ENCODE measurements around the gene UTP20.
"Not testable (repeated sequence)": the region's sequence is repeated elsewhere in the genome, so short reads cannot be mapped to it uniquely, and the experiment has no call there.

The UTP20 gene

DNA sequence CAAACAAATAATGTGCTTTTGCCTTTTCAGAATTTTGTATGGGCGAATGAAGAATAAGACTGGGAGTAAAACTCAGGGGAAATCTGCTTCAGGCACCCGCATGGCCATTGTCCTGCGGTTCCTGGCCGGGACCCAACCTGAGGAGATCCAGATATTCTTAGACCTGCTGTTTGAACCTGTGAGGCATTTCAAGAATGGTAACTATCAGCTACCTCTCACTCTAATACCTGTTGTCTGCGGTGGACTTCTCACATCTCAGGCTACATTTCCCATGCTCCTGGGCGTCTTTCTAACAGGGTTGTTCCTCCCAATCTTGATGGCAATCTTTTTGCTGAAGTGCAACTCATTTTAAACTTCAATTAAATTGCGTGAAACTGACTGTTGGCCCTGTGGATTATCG, 47.1 kb downstream of the UTP20 start:
- DNase-seq (ENCODE audit: low spot score), result no peak

- no peak for DNase-seq (ENCODE audit: low spot score)
Observed at GRCh38 chr12:101327546-101327945, 47.6 kb downstream of the UTP20 start.

- no peak for DNase-seq (ENCODE audit: low spot score)
Observed at GRCh38 chr12:101328917-101329316, 49.0 kb downstream of the UTP20 start.

DNA sequence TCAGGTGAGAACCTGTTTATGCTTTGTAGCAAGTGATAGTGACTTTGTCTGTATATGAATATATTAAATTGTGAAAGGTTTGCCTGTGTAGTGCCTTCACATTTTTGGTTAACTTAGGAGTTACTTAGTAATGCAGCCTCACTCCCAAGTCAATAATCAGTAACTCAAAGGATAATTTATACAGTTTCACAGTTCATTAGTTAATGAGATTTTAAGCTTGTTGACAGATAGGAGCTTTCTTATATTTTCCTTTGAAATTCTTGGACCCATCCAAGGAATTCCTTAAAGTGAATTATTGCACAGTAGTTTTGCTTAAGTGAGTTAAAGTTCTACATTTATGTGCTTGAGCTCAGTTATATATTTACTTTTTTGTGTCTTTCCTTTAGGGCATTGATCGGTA, 50.7 kb downstream of the UTP20 start:
- no peak for DNase-seq (ENCODE audit: low spot score)

GRCh38 chr12:101336437-101336836, 56.5 kb downstream of the UTP20 start:
- no peak for DNase-seq (ENCODE audit: low spot score)

GRCh38 chr12:101338087-101338486, 58.2 kb downstream of the UTP20 start:
- DNase-seq (ENCODE audit: low spot score), result no peak

DNA sequence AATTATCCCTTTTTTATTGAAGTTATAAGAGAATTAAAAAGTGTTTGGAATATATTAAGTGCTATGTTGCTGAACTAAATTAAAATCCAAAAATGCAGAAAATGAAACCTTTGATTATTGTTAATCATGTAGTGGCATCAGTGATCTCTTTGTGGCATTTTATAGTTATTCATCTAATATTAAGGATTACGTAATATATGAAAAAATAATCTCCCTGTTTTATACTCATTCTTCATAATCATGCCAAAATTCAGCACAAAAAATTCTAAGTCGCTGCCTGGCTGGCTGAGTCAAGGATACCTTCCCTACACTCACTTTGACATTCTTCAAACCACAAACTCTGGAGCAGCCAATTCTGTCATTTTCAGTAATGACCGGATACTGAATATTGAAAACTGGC, 64.0 kb downstream of the UTP20 start:
- DNase-seq (ENCODE audit: low spot score), result no peak

GRCh38 chr12:101351682-101352081, 71.8 kb downstream of the UTP20 start:
- DNase-seq (ENCODE audit: low spot score), result no peak

DNA sequence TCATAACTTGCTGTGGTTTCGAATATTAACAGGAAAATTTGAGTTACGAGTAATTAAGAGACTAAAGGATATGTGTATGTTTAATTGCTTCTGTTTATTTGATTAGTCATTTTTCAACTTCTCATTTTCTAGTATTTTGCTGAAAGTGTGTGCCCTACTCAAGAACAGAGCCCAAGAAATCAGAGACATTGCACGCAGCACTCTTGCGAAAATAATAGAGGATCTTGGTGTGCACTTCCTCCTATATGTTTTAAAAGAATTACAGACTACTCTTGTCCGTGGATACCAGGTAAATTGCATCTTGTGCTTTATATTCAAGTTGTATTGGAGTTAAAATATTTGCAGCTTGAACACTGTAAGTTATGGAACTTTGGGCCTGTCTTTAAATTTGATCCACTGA, 76.9 kb downstream of the UTP20 start:
- DNase-seq (ENCODE audit: low spot score), result no peak

DNA sequence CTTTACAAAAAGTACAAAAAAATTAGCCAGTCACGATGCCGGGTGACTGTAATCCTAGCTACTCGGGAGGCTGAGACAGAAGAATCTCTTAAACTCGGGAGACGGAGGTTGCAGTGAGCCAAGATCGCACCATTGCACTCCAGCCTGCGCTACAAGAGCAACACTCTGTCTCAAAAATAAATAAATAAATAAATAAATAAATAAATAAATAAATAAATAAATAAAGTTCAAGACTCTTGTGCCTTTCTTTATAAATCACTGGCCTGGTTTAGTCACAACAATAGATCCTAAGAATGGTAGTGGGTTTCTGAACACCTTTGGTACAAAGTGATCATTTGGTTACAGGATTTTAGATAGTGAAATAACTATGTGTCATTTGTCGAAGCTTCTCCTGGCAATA, 81.5 kb downstream of the UTP20 start:
- DNase-seq (ENCODE audit: low spot score), result no peak

DNA sequence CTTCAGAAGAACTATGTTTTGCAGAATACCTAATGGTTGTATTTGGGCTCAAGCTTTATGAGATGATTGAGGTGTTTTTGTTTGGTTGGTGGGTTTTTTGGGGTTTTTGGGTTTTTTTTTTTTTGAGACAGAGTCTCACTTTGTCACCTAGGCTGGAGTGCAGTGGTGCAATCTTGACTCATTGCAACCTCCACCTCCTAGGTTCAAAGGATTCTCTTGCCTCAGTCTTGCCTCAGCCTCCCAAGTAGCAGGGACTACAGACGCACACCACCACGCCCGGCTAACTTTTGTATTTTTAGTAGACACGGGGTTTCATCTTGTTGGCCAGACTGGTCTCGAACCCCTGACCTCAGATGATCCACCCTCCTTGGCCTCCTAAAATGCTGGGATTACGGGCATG, 88.1 kb downstream of the UTP20 start:
- no peak for DNase-seq (ENCODE audit: low spot score)

- no peak for DNase-seq (ENCODE audit: low spot score)
Observed at GRCh38 chr12:101372431-101372830, 92.5 kb downstream of the UTP20 start.

- no peak for DNase-seq (ENCODE audit: low spot score)
Observed at GRCh38 chr12:101375573-101375972, 95.7 kb downstream of the UTP20 start.

DNA sequence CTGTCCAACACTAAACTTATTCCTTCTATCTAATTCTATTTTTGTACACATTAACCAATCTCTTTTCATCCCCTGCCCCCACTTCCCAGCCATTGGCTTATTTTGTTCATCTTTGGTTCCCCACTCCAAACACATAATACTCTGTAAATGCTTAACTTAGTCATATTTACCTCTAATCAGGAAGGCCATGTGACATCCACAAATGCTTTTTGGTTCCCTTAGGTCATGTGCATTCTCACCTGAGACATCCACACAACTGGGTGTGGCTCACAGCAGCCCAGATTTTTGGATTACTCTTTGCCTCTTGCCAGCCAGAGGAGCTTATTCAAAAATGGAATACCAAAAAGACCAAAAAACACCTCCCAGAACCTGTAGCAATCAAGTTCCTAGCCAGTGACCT, 99.2 kb downstream of the UTP20 start:
- DNase-seq (ENCODE audit: low spot score), result no peak

DNA sequence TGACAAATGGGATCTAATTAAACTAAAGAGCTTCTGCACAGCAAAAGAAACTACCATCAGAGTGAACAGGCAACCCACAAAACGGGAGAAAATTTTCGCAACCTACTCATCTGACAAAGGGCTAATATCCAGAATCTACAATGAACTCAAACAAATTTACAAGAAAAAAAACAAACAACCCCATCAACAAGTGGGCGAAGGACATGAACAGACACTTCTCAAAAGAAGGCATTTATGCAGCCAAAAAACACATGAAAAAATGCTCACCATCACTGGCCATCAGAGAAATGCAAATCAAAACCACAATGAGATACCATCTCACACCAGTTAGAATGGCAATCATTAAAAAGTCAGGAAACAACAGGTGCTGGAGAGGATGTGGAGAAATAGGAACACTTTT, 111.3 kb downstream of the UTP20 start:
- not testable (repeated sequence) for DNase-seq (ENCODE audit: low spot score)

DNA sequence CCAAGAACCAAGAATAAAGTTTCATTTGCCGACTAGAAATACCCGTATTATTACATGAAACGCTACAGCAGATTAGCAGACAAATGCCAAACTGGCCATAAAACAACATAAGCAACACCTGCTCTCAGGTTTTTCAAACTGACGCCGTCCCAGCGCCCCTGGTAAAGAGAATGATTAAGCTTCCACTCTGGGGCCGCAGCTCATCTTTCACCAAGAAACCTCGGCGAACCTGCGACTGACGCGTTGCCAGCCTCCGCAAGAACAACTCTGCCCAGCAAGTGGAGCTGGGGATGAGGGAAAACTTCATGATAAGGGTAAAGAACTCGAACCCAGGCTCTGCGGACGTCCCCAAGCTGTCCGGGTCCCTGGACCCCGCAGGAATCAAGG, 127.1 kb downstream of the UTP20 start:
- DNase-seq (ENCODE audit: low spot score), result no peak

DNA sequence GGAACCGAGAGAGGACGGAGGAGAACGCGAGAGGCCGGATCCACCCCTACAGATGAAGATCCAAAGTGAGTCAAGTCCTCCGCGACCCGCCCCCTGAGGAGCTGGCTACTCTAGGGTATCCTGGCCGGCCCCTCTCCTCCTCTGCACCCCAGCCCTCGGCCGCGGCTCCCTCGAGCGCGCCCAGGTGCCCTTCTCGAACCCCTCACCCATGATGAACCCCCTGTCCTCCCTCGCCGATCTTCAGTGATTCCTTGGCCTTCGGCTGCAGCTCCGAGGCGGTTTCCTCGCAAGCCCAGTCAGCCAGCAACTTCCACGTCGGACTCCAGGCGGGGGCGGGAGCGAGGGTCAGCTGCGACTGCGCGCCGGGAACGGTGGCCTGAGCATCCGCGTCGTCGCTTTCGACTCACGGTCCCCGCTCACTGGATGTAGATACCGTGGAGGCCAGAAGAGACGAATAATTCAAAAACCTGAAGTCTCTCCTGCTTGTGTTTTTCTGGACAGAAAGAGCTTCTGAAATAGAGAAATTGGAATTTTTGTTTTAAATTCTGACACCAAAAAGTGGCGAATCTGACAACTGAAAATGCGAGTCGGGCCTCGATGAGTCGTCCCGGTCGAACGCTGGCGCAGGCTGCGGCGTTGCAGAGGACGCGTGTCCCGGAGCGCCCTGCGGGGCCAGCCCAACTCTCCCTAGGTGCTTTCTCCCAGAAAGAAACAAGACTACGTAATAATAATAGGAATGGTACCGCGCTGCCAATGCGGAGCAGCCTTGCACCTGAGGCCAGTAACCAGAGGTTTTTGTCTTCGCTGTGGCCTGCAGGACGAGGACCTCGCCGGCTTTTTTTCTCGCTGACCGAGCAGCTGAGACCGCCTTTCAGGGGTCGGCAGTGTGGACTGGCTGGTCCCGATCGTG, 127.8 kb downstream of the UTP20 start, which contains the start of gene ARL1:
Gene ARL1 (minus strand): TSS at position 337 of the 910 bp plus-strand sequence. CDS start 127 bp downstream, at position 210.
- DNase-seq (ENCODE audit: low spot score), result peak; percentile 89

DNA sequence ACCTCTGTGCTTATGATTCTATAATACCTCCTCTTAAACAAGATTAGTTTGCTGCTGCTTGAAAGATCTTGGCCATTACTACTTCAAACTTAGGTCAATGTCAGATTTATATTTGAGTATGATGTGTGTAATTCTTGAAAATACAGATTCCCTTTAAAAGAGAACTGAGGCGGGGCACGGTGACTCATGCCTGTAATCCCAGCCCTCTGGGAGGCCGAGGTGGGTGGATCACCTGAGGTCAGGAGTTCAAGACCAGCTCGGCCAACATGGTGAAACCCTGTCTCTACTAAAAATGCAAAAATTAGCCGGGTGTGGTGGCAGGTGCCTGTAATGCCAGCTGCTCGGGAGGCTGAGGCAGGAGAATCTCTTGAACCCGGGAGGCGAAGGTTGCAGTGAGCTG, 130.3 kb downstream of the UTP20 start:
- DNase-seq (ENCODE audit: low spot score), result not testable (repeated sequence)

DNA sequence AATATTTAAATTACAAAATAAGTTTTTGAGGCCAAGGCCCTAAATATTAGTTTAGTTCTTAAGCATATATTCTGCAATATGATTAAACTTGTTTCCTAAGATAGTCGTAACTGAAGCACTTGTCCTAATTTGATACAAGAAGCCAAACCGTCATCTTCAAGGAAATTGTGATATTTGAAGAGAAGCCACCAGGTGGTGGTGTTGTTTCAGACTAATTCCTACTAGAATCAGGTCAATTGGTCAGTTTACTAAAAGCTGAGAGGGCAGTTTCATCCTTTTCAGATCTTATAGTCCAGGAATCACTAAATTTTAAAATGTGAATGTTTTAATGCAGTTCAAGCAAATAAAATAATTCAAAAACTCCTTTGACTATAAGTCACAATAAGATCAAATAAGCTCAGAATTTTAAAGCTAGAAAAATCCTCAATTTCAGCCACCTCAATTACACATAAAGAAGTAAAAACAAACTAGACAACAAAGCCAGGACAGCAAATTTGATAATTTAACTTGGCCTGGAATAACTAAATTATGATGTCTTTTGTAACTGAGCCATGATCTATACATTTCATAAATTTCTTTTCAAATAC, 134.7 kb downstream of the UTP20 start:
- peak; percentile 46 for DNase-seq (ENCODE audit: low spot score)

GRCh38 chr12:101415228-101415627, 135.3 kb downstream of the UTP20 start:
- DNase-seq (ENCODE audit: low spot score), result no peak

GRCh38 chr12:101422066-101422465, 142.2 kb downstream of the UTP20 start:
- DNase-seq (ENCODE audit: low spot score), result not testable (repeated sequence)

- no peak for DNase-seq (ENCODE audit: low spot score)
Observed at GRCh38 chr12:101424620-101425019, 144.7 kb downstream of the UTP20 start.

GRCh38 chr12:101430456-101430855, 150.6 kb downstream of the UTP20 start:
- DNase-seq (ENCODE audit: low spot score), result no peak

DNA sequence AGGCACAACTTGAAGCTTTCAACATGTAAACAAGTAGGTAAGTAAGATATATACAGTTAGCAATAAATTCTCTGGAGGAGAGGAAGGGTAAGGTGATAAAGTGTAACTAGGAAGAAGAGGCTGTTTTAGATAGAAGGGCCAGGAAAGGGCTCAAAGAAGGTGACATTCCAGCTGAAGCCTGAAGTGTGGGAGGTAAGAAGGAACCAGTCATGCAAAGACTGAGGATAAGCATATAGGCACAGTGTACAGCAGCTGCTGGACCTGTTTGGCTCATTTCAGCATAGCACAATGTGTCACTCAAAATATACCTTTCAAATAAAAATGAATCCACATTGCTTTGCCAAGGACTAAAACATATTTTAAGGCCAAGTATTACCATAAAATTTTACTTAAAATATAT, 156.2 kb downstream of the UTP20 start:
- DNase-seq (ENCODE audit: low spot score), result no peak
